GM12878 (cell line): ENCODE data around the gene UFSP2.

Experiments
- ASH2L ChIP-seq: fragments of 300-600, 200-600 bp; sonication (generic); IDR thresholded peaks from 2 replicates; pipeline ENCODE4 v1.6.1; 2017; ENCODE audit warnings: low read depth, mild to moderate bottlenecking, borderline replicate concordance
- CTCF ChIP-seq, 3 experiments: IDR thresholded peaks in 2 of 3; conservative IDR thresholded peaks in 1 of 3; 2 replicates each; pipeline ENCODE4 v1.5.1; 2011; ENCODE audit warnings: low read depth in 3 of 3, low read length in 3 of 3, mild to moderate bottlenecking in 3 of 3, control low read depth in 2 of 3, moderate library complexity in 2 of 3, inconsistent platforms in 1 of 3, mixed read lengths in 1 of 3; ENCODE audit not compliant: control insufficient read depth in 2 of 3, insufficient read depth in 1 of 3; ENCODE audit errors: extremely low read depth in 1 of 3
- EZH2 ChIP-seq: IDR thresholded peaks from 2 replicates; pipeline ENCODE4 v1.6.1; 2012; ENCODE audit warnings: low read depth, mild to moderate bottlenecking, control low read depth, inconsistent platforms, low read length, borderline replicate concordance; ENCODE audit not compliant: control insufficient read depth
- MXI1 ChIP-seq: fragments of 150-350 bp; IDR thresholded peaks from 2 replicates; pipeline ENCODE4 v1.6.1; 2011; ENCODE audit warnings: low read depth, mild to moderate bottlenecking, inconsistent platforms, low read length, improper control_type of control experiment
- POLR2A ChIP-seq: IDR thresholded peaks from 2 replicates; pipeline ENCODE4 v1.6.1; 2011; ENCODE audit warnings: low read depth, mild to moderate bottlenecking, low read length
- RAD51 ChIP-seq: fragments of 450-650 bp; IDR thresholded peaks from 2 replicates; pipeline ENCODE4 v1.6.1; 2016; ENCODE audit warnings: moderate library complexity, mild to moderate bottlenecking, inconsistent platforms
- RCOR1 ChIP-seq: conservative IDR thresholded peaks from 2 replicates; pipeline ENCODE4 v1.6.1; 2012; ENCODE audit warnings: low read depth, low read length, improper control_type of control experiment
- TARDBP ChIP-seq: IDR thresholded peaks from 2 replicates; pipeline ENCODE4 v1.6.1; 2016; ENCODE audit warnings: borderline replicate concordance
- YBX1 ChIP-seq: fragments of 450-650 bp; IDR thresholded peaks from 2 replicates; pipeline ENCODE4 v1.6.1; 2016; ENCODE audit warnings: antibody characterized with exemption
- ZBTB33 ChIP-seq: fragments of 450-650 bp; IDR thresholded peaks from 2 replicates; pipeline ENCODE4 v1.6.1; 2017; ENCODE audit warnings: mild to moderate bottlenecking
- ZBTB4 ChIP-seq: fragments of 450-650 bp; formaldehyde crosslinking; IDR thresholded peaks from 2 replicates; pipeline ENCODE4 v1.4.0; 2022; ENCODE audit warnings: mild to moderate bottlenecking, moderate library complexity
- ZNF274 ChIP-seq: IDR thresholded peaks from one replicate; pipeline ENCODE4 v1.8.0; 2011; ENCODE audit not compliant: insufficient read length, insufficient read depth

DNA sequence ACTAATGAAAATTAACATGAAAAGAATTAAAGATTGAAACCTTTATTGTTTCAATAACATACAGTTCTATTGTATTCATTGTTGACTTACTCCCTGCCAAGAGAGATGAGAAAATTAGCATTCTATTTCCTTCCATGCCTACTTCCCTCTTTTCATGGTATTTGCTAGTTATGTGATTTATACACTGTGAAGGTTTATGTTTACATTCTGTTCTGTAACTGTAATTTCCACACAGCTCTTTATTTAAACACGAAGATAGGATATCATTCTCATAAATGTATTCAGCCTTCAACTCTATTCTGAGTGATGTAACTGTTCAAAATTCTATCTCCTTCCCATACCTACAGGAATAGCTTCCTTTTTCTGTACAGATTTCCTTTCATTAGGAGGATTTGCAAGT is 39.1 kb upstream of the UFSP2 start:
- no peak for TF ChIP-seq EZH2
- no peak for TF ChIP-seq RAD51
- TF ChIP-seq MXI1 = no peak
- TF ChIP-seq YBX1 = no peak
- no peak for TF ChIP-seq RCOR1
- no peak for TF ChIP-seq ZNF274
- no peak for TF ChIP-seq POLR2A
- TF ChIP-seq CTCF (IDR thresholded peaks at IDR 0.05 in 2 of 3, conservative IDR thresholded peaks at IDR 0.05 in 1 of 3; ENCODE audit: control insufficient read depth in 2 of 3, extremely low read depth in 1 of 3, insufficient read depth in 1 of 3, low read depth in 3 of 3, low read length in 3 of 3) = no peak
- TF ChIP-seq ASH2L = no peak
- TF ChIP-seq ZBTB33 = no peak
- TF ChIP-seq TARDBP = no peak
- TF ChIP-seq ZBTB4 (CRISPR knock-in tag) = no peak
